Activated CD8-positive, alpha-beta memory T cell treated with anti-CD3 and anti-CD28 coated beads, Interleukin-2, amount 50 U/mL, for 4 hours (primary cell): Measurements from ENCODE around the gene KRTAP23-1.

Experiments
- DNase-seq: peaks from one replicate; pipeline ENCODE4 v3.0.0-alpha.2; 2020

Gene KRTAP23-1, protein sequence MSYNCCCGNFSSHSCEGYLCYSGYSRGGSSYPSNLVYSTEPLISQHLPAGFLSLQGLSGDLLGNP

DNA sequence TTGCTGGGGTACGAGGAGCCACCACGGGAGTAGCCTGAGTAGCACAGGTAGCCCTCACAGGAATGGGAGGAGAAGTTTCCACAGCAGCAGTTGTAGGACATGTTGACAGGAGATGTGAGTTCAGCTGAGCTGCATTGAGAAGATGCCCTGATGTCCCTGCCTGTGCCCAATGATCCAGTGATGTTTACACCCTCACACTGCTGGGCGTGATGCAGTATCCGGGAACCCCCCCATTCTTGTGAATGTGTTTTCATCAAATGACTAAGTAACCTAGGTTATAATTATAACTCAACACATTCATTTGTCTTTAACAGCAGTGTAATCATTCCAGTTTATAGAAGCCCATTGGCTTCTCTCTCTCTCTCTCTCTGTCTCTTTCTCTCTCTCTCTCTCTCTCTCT, at the start of gene KRTAP23-1:
Gene KRTAP23-1 (minus strand): TSS at position 101 of the 400 bp plus-strand sequence. CDS start 0 bp downstream, at position 101.
- DNase-seq: no peak

GRCh38 chr21:30395731-30396130, 47.3 kb upstream of the KRTAP23-1 start, which contains the start of gene KRTAP13-1:
Gene KRTAP13-1, plus strand, starts transcription at chr21:30396031. Its CDS starts 56 bp downstream, at chr21:30396087.
- no peak for DNase-seq

DNA sequence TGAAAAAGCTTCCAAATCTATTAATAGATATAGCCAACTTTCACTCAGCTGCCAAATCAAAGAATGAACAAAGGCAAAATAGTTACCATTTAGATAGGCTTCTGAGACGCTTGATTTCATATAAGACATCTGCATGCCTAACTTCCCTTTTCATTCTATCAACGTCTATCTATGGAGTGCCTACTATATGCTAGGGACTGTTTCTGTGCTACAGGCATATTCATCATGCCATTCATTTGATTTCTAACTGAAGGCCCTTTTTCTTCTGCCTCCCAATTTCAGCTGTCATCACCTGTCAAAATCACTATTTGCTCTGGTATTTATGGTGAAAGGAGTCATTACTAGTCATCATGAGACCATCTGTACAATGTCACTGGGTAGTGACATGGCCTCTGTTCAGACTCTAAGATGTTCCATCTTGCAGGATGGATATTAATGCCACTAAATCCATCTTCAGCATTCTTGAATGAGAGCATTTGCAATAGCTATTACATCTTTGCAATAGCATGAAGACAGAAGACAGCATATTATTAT, 43.2 kb upstream of the KRTAP23-1 start:
- DNase-seq: no peak

GRCh38 chr21:30382201-30382600, 33.8 kb upstream of the KRTAP23-1 start:
- DNase-seq: no peak

DNA sequence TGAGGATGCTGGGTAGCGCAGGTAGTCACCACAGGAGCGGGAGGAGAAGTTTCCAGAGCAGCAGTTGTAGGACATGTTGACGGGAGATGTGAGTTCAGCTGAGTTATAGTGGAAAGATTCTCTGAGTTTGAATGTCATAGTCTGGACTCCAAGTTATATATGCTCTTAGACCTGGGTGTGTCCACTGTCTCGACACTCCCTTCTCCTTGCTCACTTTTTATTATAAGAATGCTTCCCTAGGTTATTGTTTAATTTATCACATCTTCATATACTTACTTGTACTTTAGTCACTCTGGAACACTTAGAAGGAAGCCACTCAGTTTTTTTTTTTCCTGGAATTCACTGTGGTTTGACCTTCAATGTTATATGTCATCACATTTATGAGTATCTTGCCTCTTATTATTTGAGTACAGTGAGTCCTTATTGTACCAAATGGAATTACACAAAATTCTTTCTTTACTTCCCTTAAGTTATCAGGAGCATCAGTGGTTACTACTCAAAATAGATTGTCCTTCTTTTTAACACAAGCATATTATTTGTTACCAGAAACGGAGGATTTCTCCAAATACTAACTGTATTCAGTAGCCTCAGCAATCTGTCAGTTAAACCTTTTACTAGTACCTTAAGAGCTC, 23.8 kb upstream of the KRTAP23-1 start, which contains the start of gene KRTAP13-2:
Gene KRTAP13-2 (minus strand): TSS at position 133 of the 632 bp plus-strand sequence. CDS start 58 bp downstream, at position 75.
- no peak for DNase-seq

GRCh38 chr21:30355906-30356305, 7.5 kb upstream of the KRTAP23-1 start:
- no peak for DNase-seq

- no peak for DNase-seq
Measured at GRCh38 chr21:30354308-30355005, 6.1 kb upstream of the KRTAP23-1 start.

- DNase-seq: no peak
Measured at GRCh38 chr21:30351534-30351933, 3.1 kb upstream of the KRTAP23-1 start.

GRCh38 chr21:30349572-30349971, 1.2 kb upstream of the KRTAP23-1 start:
- DNase-seq: no peak

- no peak for DNase-seq
Measured at GRCh38 chr21:30345014-30345413, 3.4 kb downstream of the KRTAP23-1 start.

DNA sequence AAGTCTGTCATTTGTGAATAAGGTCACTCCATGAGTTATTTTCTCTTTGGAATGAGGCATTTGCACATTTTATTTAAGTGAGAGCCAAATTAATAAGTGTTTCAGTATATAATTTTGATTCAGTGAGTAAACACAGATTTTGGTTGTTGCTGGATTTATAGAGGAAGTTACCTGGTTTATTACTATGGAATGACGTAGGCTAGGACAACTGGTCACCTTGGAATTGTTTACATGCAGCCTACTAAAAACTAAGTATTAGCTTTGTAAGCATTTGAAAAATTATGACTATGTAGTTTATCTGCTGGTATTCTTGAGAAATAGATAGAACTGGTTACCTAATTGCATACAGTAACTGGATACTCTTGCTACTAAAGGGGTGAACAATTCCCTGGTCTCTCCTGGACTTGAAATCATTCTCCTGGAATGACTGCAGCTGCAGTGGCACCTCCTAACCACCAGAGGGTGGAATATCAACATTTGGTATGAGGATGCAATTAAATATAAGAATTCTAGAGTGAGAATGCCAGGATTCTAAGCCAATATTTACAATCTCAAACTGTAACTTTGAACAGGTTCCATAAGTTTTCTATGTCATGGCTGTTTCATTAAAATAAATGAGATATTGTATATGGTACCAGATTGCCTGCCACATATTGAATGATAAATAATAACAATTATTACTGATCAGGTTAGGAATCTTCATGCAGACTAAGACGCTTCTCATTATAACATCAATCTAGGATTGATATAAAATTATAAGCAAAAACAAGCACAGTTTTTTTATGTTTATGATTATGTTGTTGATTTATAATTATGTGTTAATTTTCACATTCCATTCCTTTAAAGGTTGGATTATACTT, 7.5 kb downstream of the KRTAP23-1 start:
- no peak for DNase-seq

- DNase-seq: no peak
Measured at GRCh38 chr21:30338717-30339116, 9.7 kb downstream of the KRTAP23-1 start.

DNA sequence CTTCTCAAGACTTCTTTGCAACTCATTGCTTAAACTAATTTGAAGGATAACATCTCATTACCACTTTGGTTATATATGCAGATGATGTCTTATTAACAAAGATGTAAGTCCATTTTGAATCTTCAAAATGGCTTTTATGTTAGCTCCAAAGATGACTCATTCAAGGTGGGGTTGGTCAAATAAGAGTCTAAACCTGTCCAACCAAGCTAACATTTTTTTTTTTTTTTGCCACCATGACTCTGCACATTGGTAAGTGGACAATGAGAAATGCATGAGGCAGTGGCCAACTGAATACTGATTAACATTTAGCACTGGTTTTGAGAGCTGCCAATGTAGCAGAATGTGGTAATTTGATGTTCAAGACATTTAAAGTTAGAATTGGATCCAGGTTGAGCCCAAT, 10.6 kb downstream of the KRTAP23-1 start:
- no peak for DNase-seq

GRCh38 chr21:30337276-30337744, 11.1 kb downstream of the KRTAP23-1 start, which contains the start of gene KRTAP27-1:
Gene KRTAP27-1, minus strand, starts transcription at chr21:30337694. Its CDS starts 26 bp downstream, at chr21:30337668.
- no peak for DNase-seq

DNA sequence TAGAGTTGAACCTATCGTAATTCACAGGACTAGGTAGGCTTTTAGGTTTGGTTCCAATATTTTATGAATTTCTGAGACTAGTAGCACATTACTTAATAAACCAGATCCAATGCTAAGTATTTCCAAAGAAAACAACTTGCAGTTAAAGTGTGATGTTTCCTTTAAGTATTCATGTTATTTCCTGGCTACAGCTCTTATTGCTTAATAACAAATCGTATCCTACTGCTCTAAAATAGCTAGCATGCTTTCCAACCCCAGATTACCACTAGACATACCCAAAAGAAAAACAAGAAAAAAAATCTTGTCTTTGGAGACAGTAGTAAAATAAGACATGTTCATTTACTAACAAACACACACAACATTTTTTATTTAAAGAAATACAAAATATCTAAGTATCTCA, 11.8 kb downstream of the KRTAP23-1 start:
- DNase-seq: no peak

DNA sequence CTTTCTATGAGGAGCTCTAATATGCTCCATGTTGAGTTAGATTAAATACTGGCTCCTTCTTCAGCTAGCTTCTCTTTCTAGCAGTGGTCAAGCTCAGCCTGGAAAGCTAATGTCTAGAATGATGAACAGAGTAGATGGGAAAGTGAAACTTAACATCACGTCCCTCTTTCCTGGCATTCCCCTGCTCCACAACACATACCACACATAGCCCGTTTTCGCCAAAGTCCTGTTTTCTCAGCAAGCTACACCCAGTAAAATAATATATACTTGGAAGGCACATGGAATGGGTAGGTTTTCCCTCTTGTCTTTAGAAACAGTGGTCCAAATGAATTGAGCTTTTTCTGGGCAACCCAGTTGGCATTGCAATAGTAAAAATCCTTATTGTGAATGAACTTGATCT, 14.7 kb downstream of the KRTAP23-1 start:
- DNase-seq: no peak

DNA sequence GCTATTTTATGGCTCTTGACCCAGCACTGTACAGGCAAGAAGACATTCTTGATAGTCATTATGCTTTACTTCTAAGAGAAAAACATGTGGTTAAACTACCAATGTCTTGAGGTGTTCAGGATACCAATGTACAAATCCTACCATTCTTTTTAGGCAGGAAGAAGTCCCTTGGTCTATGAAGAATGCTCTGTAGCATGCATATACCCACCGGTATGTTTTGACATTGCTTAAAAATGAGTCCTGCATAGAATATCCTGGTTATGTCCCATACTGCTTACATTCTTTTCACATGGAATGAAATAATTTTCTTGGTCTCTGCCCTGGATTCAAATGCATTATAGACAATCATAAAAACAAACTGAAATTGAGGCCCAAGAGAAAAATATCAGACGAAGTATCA, 15.7 kb downstream of the KRTAP23-1 start:
- DNase-seq: no peak

DNA sequence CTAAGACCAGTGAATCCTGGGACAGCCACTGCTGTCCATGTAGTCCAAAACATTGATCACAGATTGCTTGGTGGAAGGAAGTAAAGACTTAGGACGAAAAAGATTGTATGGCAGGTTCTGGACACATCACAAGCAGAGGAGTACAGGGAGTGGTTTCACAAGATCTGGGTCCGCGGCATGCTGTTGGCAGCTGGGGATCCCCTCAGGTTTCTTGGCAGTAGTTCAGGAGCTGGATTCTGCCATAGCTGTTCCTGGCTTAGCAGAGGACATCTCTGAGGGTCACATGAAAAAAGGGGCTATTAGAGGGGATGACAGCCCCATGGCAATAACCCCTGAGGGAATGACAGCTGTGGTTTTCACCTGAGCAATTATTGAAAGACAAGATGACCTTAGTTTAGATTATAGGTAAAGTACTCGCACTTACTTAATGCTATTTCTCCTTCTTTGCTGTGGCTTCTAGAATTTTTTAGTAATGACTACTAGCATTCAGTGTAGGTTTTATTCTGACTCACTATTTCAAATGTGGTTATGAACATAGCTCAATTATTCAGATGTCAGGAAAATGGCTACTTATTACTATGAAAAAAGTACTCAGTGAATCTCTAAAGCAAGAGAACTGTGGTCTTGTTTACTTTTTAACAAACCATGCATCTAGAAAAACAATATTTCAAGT, 19.1 kb downstream of the KRTAP23-1 start:
- DNase-seq: no peak

DNA sequence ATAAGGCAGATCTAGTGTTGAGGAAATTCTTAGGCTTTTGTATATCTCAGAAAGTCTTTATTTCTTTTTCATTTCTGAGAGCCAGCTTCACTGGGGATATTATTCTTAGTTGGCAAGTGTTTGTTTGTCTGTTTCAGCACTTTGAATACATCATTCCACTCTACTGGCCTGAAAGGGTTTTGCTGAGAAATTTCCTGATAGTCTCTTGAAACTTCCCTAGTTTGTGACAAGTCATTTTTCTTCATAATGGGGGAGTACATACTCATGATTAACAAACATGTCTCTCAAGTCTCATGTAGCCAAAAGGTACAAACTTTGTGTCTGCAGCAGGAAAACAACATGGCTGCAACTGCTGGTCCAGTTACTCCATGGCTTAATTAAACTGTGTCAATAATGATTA, 22.0 kb downstream of the KRTAP23-1 start:
- DNase-seq: no peak

GRCh38 chr21:30320215-30320614, 28.2 kb downstream of the KRTAP23-1 start, which contains the start of gene KRTAP26-1:
Gene KRTAP26-1, minus strand, starts transcription at chr21:30320315. Its CDS starts 280 bp downstream, at chr21:30320035.
- no peak for DNase-seq

GRCh38 chr21:30315701-30316100, 32.7 kb downstream of the KRTAP23-1 start:
- no peak for DNase-seq

DNA sequence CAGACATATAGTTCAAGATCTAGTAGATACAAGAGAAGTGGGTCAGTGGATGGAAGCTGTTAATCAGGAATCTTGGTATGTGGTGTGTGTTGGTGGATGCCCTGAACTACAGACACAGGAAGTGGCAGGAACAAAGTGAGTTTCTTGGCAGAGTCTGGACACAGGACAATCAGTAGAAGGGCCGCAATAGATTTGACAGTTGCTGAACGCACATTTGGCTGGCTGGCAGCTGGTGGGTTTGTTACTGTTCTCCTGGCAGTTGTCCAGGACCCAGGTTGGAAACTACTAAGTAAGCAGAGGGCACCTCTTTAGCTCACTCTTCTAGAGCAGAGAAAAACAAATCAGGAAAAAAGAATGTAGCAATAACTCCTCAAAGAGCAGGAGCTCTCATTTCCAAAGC, 41.5 kb downstream of the KRTAP23-1 start:
- no peak for DNase-seq
